Transverse colon (tissue), 4 donors: ENCODE measurements around the gene MAGOHB. TPM values are rescaled to one million over a fixed set of nuclear protein-coding genes. Genes with fewer than 3 reads are reported as not detected.

Experiments
- DNase-seq: peaks from one replicate; pipeline ENCODE4 v3.0.0-alpha.2; 2019
- H3K27ac ChIP-seq, 4 donors: fragments of 200-600 bp; sonication (generic); 2 replicates each; pipeline ENCODE4 v1.5.1; 2016 to 2018; ENCODE audit warnings: inconsistent platforms in 4 of 4
- H3K27me3 ChIP-seq: fragments of 200-600 bp; sonication (generic); 2 replicates; pipeline ENCODE4 v1.5.1; 2017; ENCODE audit warnings: inconsistent platforms
- H3K36me3 ChIP-seq, 4 donors: fragments of 200-600 bp; sonication (generic); 2 replicates each; pipeline ENCODE4 v1.5.1; 2017 to 2019; ENCODE audit warnings: inconsistent platforms in 4 of 4
- H3K4me1 ChIP-seq, 4 donors: fragments of 200-600 bp; sonication (generic); 2 replicates each; pipeline ENCODE4 v1.5.1; 2017 to 2020; ENCODE audit warnings: inconsistent platforms in 4 of 4
- H3K4me3 ChIP-seq, 4 donors: fragments of 200-600 bp; sonication (generic); 1 replicate in 1 of 4; 2 replicates in 3 of 4; pipeline versions ENCODE4 v1.5.1 to v1.6.1; 2017 to 2019; ENCODE audit warnings: inconsistent platforms in 4 of 4
- H3K9me3 ChIP-seq, 2 donors: fragments of 200-600 bp; sonication (generic); 2 replicates each; pipeline ENCODE4 v1.5.1; 2017 to 2019; ENCODE audit warnings: inconsistent platforms in 2 of 2
- EP300 ChIP-seq: sonication (generic); formaldehyde crosslinking; IDR thresholded peaks from one replicate; pipeline ENCODE4 v1.6.1; 2017; ENCODE audit warnings: antibody characterized with exemption, low read depth
- POLR2A ChIP-seq: fragments of 450-650 bp; IDR thresholded peaks from one replicate; pipeline ENCODE4 v1.6.1; 2016; ENCODE audit warnings: antibody characterized with exemption, mild to moderate bottlenecking, moderate library complexity
- POLR2AphosphoS5 ChIP-seq, 3 donors: sonication (generic); formaldehyde crosslinking; IDR thresholded peaks; one replicate each; pipeline ENCODE4 v1.6.1; 2016; ENCODE audit warnings: antibody characterized with exemption in 3 of 3
- WGBS, 2 donors: methylation state at CpG; one replicate each; pipeline ENCODE4 v1.1.5; 2018; ENCODE audit warnings: low coverage in 1 of 2; 5-methylcytosine and 5-hydroxymethylcytosine counted together
- in situ Hi-C, 4 donors: fragments of 200-750 bp; cut with MboI; loops; one replicate each; pipeline versions ENCODE4 v1.15.0 to v1.15.1; 2017; ENCODE audit warnings: low sequenced_read_pairs in 3 of 4, low pct_ligation_motif_present in 1 of 4, low pct_unique_long_range_greater_than_20kb in 1 of 4
- intact Hi-C: fragments of 100-400 bp; cut with DNase I; formaldehyde crosslinking; loops from one replicate; pipeline ENCODE4 v1.15.1; 2023; ENCODE audit warnings: low total_unique reads
- total RNA-seq, 4 donors: library from RNA; depleted of rRNA; stranded (reverse); fragments of >200 nt; gene quantifications; one replicate each; pipeline ENCODE4 v1.1.0, GENCODE V29; 2016
- TF ChIP-seq, protein P1 (sequence below), 5 experiments: fragments of 200-600 bp in 3 of 5; fragments of 450-650 bp in 2 of 5; sonication (generic) in 3 of 5; IDR thresholded peaks; 1 replicate in 2 of 5; 2 replicates in 3 of 5; pipeline ENCODE4 v1.5.1; 2016 to 2017; ENCODE audit warnings: antibody characterized with exemption in 5 of 5, inconsistent platforms in 3 of 5, mild to moderate bottlenecking in 2 of 5, moderate library complexity in 1 of 5

MAGOHB gene
- total RNA-seq, 4 donors from 2014 or later = 0.75 to 9.7 (median 8.1) TPM; not detected in 1

DNA sequence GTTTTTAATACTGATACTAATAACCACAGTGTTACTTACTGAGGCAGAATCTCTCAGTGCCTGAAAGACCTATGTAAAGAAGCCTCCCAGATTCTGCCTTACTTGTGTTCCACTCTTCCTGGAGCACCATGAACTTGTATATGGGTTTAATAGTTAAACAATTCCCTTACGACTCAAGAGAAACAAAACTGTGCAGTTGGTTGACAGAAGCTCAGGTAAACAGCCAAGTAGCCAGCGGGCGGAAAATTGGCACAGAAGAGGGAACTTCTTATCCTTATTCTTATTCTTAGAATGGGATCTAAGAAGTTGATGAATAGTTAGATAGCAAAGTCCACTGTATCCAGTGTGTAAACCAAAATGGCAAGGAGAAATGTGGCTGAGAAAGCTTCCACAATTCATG is 22.7 kb upstream of the MAGOHB start:
- DNase-seq = peak; percentile 37
- intact Hi-C loops = no loop called here
- Histone ChIP-seq H3K4me3 (no peak overlapping the region), H3K9me3 (no peaks in the 10 kb centered on the region), H3K27ac (peak overlapping the region; percentile 61 to 73 (median 65)), H3K4me1 (peaks cover 5 to 40% (median 20%) of the 10 kb centered on the region in 4 donors), H3K36me3 (no peaks in the 10 kb centered on the region), H3K27me3 (no peaks in the 10 kb centered on the region)
- no peak for TF ChIP-seq EP300
- in situ Hi-C loops = no loop called here
- WGBS, 2 donors = 51 to 75% methylated on average over 3 of the region's 3 CpGs

DNA sequence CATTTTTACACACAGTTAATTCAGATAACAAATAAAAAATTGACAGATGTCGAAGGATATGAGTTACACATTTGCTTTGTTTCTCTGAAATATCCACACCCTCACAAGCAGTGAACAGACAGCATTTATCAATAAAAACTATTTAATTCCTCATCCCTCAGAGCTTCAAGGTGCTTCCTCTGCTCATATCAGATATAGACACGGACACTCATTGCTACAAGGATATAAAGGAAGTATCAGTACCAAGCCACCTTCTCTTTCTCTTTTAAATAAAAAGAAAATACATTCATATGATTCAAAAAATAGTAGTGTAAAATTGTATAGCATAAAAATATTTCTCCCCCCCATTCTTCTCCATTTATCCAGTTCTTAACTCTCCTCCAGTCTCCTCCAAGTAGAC is 21.9 kb upstream of the MAGOHB start:
- Histone ChIP-seq H3K27me3 (no peaks in the 10 kb centered on the region), H3K27ac (peak overlapping the region in 1 of 4 donors; percentile 73), H3K9me3 (no peaks in the 10 kb centered on the region), H3K36me3 (no peaks in the 10 kb centered on the region), H3K4me3 (no peak overlapping the region), H3K4me1 (peaks cover 5 to 33% (median 20%) of the 10 kb centered on the region in 4 donors)
- WGBS, 2 donors = 80 to 89% methylated on average over 2 of the region's 2 CpGs
- TF ChIP-seq, protein P1, sequence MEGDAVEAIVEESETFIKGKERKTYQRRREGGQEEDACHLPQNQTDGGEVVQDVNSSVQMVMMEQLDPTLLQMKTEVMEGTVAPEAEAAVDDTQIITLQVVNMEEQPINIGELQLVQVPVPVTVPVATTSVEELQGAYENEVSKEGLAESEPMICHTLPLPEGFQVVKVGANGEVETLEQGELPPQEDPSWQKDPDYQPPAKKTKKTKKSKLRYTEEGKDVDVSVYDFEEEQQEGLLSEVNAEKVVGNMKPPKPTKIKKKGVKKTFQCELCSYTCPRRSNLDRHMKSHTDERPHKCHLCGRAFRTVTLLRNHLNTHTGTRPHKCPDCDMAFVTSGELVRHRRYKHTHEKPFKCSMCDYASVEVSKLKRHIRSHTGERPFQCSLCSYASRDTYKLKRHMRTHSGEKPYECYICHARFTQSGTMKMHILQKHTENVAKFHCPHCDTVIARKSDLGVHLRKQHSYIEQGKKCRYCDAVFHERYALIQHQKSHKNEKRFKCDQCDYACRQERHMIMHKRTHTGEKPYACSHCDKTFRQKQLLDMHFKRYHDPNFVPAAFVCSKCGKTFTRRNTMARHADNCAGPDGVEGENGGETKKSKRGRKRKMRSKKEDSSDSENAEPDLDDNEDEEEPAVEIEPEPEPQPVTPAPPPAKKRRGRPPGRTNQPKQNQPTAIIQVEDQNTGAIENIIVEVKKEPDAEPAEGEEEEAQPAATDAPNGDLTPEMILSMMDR (IDR thresholded peaks at IDR 0.05) = no peak
- TF ChIP-seq POLR2A (no peak), POLR2AphosphoS5 (IDR thresholded peaks at IDR 0.05) (no peak), EP300 (no peak)
- DNase-seq = no peak
- intact Hi-C loops = no loop called here
- in situ Hi-C loops = no loop called here

DNA sequence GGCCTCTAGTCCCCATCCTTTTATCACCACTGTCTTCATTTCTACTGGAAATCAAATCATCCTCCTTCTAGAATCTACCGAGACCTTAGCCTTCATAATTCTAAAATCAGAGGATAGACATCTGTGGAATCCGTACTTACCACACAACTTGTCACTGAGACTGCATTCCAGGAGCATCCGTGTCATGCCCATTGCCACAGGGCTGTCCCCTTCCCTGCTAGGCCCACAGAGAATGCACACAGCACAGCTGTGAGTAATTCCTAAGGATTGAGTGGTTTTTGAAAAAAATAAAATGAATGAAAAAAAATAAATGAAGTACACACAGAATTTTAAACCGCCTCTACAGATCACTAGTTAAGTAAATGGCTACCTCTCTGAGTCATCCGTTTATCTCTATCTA is 21.0 kb upstream of the MAGOHB start:
- Histone ChIP-seq H3K27me3 (no peaks in the 10 kb centered on the region), H3K4me1 (peaks cover 5 to 33% (median 20%) of the 10 kb centered on the region in 4 donors), H3K9me3 (no peaks in the 10 kb centered on the region), H3K27ac (no peak overlapping the region), H3K4me3 (no peak overlapping the region), H3K36me3 (no peaks in the 10 kb centered on the region)
- WGBS, 2 donors = 90 to 93% methylated on average over 4 to 5 of the region's 5 CpGs
- TF ChIP-seq POLR2AphosphoS5 (IDR thresholded peaks at IDR 0.05) (no peak), EP300 (no peak), POLR2A (no peak)
- TF ChIP-seq, protein P1 (IDR thresholded peaks at IDR 0.05) = no peak
- intact Hi-C loops = no loop called here
- in situ Hi-C loops = no loop called here
- DNase-seq = no peak

DNA sequence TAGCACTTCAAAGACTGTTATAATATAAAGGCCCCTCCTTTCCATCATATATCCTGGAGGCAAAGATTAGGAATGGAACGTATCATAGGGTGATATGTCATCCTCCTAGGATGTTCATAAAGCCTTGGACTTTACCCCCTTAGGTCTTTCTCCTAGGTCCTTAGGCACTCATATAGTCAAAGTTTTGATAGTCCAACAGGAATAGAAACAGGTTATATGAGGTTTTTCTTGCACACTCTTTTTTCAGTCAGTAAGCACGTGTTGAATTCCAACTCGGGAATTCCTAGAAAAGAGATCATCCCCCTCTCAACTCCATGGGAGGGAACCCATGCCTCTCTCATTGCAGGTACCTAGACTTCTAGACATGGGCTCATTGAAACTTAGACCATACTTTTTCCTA is 20.1 kb upstream of the MAGOHB start:
- Histone ChIP-seq H3K27me3 (no peaks in the 10 kb centered on the region), H3K9me3 (no peaks in the 10 kb centered on the region), H3K27ac (no peak overlapping the region), H3K4me3 (no peak overlapping the region), H3K4me1 (peaks cover 5 to 27% (median 16%) of the 10 kb centered on the region in 4 donors), H3K36me3 (no peaks in the 10 kb centered on the region)
- TF ChIP-seq POLR2AphosphoS5 (IDR thresholded peaks at IDR 0.05) = no peak
- no peak for TF ChIP-seq POLR2A
- TF ChIP-seq, protein P1 (IDR thresholded peaks at IDR 0.05) = no peak
- TF ChIP-seq EP300 = no peak
- no peak for DNase-seq
- in situ Hi-C loops = no loop called here
- intact Hi-C loops = no loop called here
- 69 to 78% methylated on average over 3 of the region's 3 CpGs for WGBS, 2 donors

DNA sequence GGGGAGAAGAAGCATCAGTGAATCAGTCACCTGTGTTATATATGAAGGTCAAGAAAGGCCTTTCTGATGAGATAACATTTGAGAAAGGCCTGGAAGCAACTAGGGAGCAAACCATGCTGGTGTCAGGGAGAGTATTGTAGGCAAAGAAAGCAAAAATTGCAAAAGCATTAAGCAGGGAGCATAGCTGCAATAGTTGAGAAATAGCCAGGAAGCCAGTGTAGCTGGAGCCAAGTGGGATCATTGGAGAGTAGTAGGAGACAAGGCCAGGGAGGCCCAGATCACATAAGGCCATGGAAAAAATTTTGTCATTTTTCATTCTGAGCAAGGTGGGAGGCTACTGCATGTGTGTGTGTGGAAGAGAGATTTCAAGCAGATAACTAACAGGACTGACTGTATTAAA is 18.8 kb upstream of the MAGOHB start:
- intact Hi-C loops (no loop called here), in situ Hi-C loops (no loop called here)
- H3K4me1 ChIP-seq = peaks cover 0 to 18% (median 9%) of the 10 kb centered on the region in 4 donors
- no peak overlapping the region for H3K27ac ChIP-seq
- no peak for DNase-seq
- no peaks in the 10 kb centered on the region for H3K36me3 ChIP-seq
- no peaks in the 10 kb centered on the region for H3K9me3 ChIP-seq
- no peak for TF ChIP-seq POLR2AphosphoS5 (IDR thresholded peaks at IDR 0.05)
- no peak for TF ChIP-seq EP300
- TF ChIP-seq, protein P1 (IDR thresholded peaks at IDR 0.05) = no peak
- no peak for TF ChIP-seq POLR2A
- H3K4me3 ChIP-seq = no peak overlapping the region
- H3K27me3 ChIP-seq = no peaks in the 10 kb centered on the region
